GM21360 (cell line): ENCODE results near the gene OSBPL7.
"Not testable (repeated sequence)": the region's sequence is repeated elsewhere in the genome, so short reads cannot be mapped to it uniquely, and the experiment has no call there.

ENCODE experiments used
- ATAC-seq: cut with Tn5 transposase; IDR thresholded peaks from one replicate; pipeline ENCODE4 v1.9.1; 2021; ENCODE audit warnings: mild to moderate bottlenecking, moderate library complexity; ENCODE audit not compliant: unreplicated experiment

OSBPL7 gene

GRCh38 chr17:47776330-47777197 lies 45.0 kb downstream of the OSBPL7 start:
- no peak for ATAC-seq

DNA sequence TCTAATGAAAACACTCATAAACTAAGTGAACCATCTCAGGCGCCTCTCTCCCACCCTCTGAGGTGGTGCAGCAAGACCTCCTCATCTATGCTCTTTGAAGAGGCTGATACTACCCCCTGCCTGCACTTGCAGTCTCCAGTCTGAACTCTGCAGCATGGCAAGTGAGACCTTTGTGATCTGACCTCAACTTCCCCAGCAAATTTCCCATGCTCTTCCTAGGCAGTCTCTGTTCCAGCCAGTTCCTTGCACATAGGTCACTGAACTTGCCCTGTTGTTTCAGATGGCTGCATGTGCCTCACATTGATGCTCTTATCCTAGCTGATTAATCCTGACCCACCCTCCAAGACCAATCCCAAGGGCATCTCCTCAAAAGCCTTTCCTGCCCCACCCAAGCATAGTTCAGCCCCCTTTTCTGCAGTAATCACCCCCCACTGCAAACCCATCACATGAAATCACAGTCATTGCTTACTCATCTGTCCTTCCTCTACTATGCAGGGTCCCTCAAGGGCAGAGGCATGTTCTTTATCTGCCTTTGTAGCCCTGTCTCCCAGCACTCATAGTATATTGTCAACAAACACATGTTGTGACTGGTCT lies 46.5 kb downstream of the OSBPL7 start:
- no peak for ATAC-seq

GRCh38 chr17:47774331-47774730 lies 47.3 kb downstream of the OSBPL7 start:
- ATAC-seq = no peak

DNA sequence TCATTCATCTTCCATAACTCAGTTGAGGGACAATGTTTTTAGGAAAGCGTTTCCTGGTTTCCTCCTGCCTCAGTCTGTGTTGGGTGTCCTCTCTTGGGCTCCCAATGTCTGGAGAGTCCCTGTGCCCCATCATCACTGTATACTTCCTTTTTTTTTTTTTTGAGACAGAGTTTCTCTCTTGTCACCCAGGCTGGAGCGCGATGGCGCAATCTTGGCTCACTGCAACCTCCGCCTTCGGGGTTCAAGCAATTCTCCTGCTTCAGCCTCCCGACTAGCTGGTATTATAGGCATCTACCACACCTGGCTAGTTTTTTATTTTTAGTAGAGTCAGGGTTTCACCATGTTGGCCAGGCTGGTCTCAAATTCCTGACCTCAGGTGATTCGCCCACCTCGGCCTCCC lies 47.9 kb downstream of the OSBPL7 start:
- ATAC-seq = not testable (repeated sequence)

GRCh38 chr17:47763913-47764582 lies 57.5 kb downstream of the OSBPL7 start:
- ATAC-seq = no peak

DNA sequence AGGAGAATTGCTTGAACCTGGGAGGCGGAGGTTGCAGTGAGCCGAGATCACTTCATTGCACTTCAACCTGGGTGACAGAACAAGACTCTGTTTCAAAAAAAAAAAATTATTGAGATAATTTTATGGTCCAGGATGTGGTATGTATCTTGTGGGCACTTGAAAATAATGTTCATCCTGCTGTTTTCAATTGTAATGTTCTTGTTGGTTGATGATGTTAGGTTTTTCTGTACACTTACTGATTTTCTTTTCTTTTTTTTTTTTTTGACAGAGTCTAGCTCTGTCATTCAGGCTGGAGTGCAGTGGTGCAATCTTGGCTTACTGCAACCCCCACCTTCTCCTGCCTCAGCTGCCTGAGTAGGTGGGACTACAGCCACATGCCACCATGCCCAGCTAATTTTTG lies 58.9 kb downstream of the OSBPL7 start:
- no peak for ATAC-seq

- no peak for ATAC-seq
Measured at GRCh38 chr17:47760409-47761140, 61.0 kb downstream of the OSBPL7 start.

DNA sequence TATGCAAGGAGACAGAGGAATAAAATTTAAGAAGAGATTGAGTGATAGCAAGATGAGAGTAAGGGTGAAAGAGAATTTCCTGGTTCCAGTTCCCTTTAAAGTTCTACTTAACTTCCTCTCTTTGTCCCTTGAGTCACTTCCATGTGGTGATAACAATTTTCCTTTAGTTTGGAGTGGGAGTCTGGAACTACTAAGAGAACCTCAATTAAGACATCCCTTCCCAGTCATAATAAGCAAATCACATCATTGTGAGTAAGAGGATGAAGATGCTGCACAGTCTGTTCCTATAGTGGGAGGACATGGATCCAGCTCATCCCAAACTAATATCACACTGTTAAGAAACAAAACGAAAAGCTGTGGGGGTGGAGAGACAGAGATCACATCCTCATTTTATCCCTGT lies 64.2 kb downstream of the OSBPL7 start:
- no peak for ATAC-seq
